ENCODE results near the gene PLEKHA4.
A peak's percentile ranks its signal among the peaks of the same experiment; 100 is the strongest.

Gene PLEKHA4

GRCh38 chr19:48878196-48879024 is 10.0 kb upstream of the PLEKHA4 start:
- TF ChIP-seq POLR2AphosphoS5 (IDR thresholded peaks at IDR 0.05; ENCODE audit: low read depth, low read length) (0 out of 2 replicates have a peak, but pooled peaks have one; percentile 2), FOXP2 (optimal IDR thresholded peaks at IDR 0.05; ENCODE audit: borderline replicate concordance, extremely low read depth, extremely low read length, insufficient read depth) (no peak)

DNA sequence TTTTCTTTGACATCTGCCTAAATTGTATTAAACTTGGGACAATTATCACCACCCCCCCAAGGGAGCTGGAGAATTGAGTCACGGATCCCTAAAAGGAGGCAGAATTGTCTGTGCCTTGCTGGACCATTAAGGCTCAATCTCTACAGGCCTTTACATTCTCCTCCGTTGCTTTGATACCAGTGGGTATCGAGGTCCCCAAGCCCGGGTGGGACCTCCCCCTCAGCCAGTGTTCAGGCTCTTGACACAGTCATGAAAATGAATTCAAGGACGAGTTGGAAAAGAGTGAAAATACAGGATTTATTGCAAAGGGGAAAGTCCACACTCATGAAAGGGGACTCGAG is 9.4 kb upstream of the PLEKHA4 start:
- TF ChIP-seq SIN3A (IDR thresholded peaks at IDR 0.05; ENCODE audit: borderline replicate concordance, insufficient read depth, low read length) (no peak), POLR2AphosphoS5 (IDR thresholded peaks at IDR 0.05; ENCODE audit: low read depth, low read length) (no peak), FOXP2 (optimal IDR thresholded peaks at IDR 0.05; ENCODE audit: borderline replicate concordance, extremely low read depth, extremely low read length, insufficient read depth) (no peak), TAF1 (IDR thresholded peaks at IDR 0.05; ENCODE audit: borderline replicate concordance, insufficient read depth, low read length) (no peak)
- TF ChIP-seq, protein P1, sequence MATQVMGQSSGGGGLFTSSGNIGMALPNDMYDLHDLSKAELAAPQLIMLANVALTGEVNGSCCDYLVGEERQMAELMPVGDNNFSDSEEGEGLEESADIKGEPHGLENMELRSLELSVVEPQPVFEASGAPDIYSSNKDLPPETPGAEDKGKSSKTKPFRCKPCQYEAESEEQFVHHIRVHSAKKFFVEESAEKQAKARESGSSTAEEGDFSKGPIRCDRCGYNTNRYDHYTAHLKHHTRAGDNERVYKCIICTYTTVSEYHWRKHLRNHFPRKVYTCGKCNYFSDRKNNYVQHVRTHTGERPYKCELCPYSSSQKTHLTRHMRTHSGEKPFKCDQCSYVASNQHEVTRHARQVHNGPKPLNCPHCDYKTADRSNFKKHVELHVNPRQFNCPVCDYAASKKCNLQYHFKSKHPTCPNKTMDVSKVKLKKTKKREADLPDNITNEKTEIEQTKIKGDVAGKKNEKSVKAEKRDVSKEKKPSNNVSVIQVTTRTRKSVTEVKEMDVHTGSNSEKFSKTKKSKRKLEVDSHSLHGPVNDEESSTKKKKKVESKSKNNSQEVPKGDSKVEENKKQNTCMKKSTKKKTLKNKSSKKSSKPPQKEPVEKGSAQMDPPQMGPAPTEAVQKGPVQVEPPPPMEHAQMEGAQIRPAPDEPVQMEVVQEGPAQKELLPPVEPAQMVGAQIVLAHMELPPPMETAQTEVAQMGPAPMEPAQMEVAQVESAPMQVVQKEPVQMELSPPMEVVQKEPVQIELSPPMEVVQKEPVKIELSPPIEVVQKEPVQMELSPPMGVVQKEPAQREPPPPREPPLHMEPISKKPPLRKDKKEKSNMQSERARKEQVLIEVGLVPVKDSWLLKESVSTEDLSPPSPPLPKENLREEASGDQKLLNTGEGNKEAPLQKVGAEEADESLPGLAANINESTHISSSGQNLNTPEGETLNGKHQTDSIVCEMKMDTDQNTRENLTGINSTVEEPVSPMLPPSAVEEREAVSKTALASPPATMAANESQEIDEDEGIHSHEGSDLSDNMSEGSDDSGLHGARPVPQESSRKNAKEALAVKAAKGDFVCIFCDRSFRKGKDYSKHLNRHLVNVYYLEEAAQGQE (IDR thresholded peaks at IDR 0.05; ENCODE audit: insufficient read depth in 1 of 2, low read depth in 2 of 2, low read length in 2 of 2) = no peak

- TF ChIP-seq SIN3A (IDR thresholded peaks at IDR 0.05; ENCODE audit: borderline replicate concordance, insufficient read depth, low read length) (no peak), POLR2AphosphoS5 (IDR thresholded peaks at IDR 0.05; ENCODE audit: low read depth, low read length) (no peak), TAF1 (IDR thresholded peaks at IDR 0.05; ENCODE audit: borderline replicate concordance, insufficient read depth, low read length) (no peak; the same call in 1 of the 2 replicates), FOXP2 (optimal IDR thresholded peaks at IDR 0.05; ENCODE audit: borderline replicate concordance, extremely low read depth, extremely low read length, insufficient read depth) (no peak)
- TF ChIP-seq, protein P1 (IDR thresholded peaks at IDR 0.05; ENCODE audit: insufficient read depth in 1 of 2, low read depth in 2 of 2, low read length in 2 of 2) = no peak
These were observed 6.1 kb upstream of the PLEKHA4 start for GRCh38 chr19:48874303-48875135.

- TF ChIP-seq FOXP2 (optimal IDR thresholded peaks at IDR 0.05; ENCODE audit: borderline replicate concordance, extremely low read depth, extremely low read length, insufficient read depth) = no peak
These were observed 5.3 kb upstream of the PLEKHA4 start for GRCh38 chr19:48873476-48874302.

DNA sequence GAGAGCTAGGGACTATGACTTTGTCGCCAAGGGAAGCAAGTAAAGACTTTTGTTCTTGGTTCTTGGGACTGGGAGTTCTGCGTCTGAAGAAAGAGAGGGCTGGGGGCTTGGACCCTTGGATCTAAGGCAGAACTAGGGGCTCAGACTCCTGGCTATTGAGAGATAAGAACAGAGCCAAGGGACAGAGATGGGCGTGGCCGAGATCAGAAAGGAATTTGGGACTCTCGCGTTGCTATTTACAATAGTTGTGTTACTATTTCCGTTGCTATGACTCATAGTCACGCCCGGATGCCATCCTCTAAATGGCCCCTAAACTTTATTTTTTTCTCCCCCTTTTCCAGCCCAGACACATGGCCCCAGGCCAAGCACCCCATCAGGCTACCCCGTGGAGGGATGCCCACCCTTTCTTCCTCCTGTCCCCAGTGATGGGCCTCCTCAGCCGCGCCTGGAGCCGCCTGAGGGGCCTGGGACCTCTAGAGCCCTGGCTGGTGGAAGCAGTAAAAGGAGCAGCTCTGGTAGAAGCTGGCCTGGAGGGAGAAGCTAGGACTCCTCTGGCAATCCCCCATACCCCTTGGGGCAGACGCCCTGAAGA is 4.6 kb upstream of the PLEKHA4 start:
- TF ChIP-seq FOXP2 (optimal IDR thresholded peaks at IDR 0.05; ENCODE audit: borderline replicate concordance, extremely low read depth, extremely low read length, insufficient read depth) = peak; percentile 61
- no peak; the same call in 1 of the 2 replicates for TF ChIP-seq POLR2AphosphoS5 (IDR thresholded peaks at IDR 0.05; ENCODE audit: low read depth, low read length)
- no peak for TF ChIP-seq TAF1 (IDR thresholded peaks at IDR 0.05; ENCODE audit: borderline replicate concordance, insufficient read depth, low read length)
- TF ChIP-seq SIN3A (IDR thresholded peaks at IDR 0.05; ENCODE audit: borderline replicate concordance, insufficient read depth, low read length) = peak; percentile 98
- TF ChIP-seq, protein P1 (IDR thresholded peaks at IDR 0.05; ENCODE audit: insufficient read depth in 1 of 2, low read depth in 2 of 2, low read length in 2 of 2) = no peak

Data from PFSK-1 (cell line).